Breast epithelium (tissue), 3 donors: ENCODE results near the gene ELOF1.

Source experiments
- CTCF ChIP-seq, 3 donors: fragments of 450-650 bp; IDR thresholded peaks; one replicate each; pipeline ENCODE4 v1.5.1; 2016 to 2017; ENCODE audit warnings: antibody characterized with exemption in 3 of 3, mild to moderate bottlenecking in 3 of 3, moderate library complexity in 3 of 3
- POLR2A ChIP-seq: fragments of 450-650 bp; IDR thresholded peaks from one replicate; pipeline ENCODE4 v1.6.1; 2016; ENCODE audit warnings: antibody characterized with exemption, mild to moderate bottlenecking, moderate library complexity
- POLR2AphosphoS5 ChIP-seq, 3 donors: sonication (generic); formaldehyde crosslinking; IDR thresholded peaks; one replicate each; pipeline ENCODE4 v1.6.1; 2017; ENCODE audit warnings: antibody characterized with exemption in 3 of 3

DNA sequence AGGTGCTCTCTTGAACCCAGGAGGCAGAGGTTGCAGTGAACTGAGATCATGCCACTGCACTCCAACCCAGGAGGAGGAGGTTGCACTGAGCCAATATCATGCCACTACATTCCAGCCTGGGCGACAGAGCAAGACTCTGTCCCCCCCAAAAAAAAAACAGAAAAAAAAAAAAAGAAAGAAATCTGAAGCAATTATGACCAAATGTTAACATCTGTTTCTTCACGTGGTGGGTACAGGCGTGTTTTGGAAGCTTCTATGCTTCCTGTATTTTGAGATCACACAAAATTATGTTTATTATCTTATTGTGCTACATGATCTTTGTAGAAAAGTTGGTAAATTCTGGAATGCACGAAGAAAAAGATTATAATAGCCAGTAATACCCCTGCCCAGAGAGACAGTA lies 21.1 kb upstream of the ELOF1 start:
- TF ChIP-seq POLR2A (no peak), POLR2AphosphoS5 (IDR thresholded peaks at IDR 0.05) (no peak), CTCF (IDR thresholded peaks at IDR 0.05) (no peak)
